ENCODE data around the gene PPP5C.
"Not testable (repeated sequence)": the region's sequence is repeated elsewhere in the genome, so short reads cannot be mapped to it uniquely, and the experiment has no call there.

Gene PPP5C

DNA sequence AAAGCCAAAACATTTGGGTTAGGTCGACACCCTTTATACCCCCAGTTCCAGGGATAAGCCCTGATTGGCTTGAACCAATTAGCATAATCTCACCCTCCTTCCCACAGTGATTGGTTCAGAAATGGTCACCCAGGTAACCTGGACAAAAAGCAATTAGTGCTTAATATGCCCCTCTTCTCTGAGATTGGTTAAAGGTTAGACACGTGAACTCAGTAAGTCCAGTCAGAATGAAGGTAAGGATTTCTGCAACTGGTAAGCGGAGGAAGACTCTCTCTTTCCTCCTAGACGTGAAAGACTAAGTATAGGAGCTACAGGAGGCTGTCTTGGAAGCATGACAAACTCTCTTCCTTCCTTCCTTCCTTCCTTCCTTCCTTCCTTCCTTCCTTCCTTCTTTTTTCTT is 83.1 kb downstream of the PPP5C start:
- DNase-seq (ENCODE audit: low read depth in 3 of 3): no peak

- no peak for DNase-seq (ENCODE audit: low read depth in 3 of 3)
Measured at GRCh38 chr19:46431824-46432223, 84.9 kb downstream of the PPP5C start.

DNA sequence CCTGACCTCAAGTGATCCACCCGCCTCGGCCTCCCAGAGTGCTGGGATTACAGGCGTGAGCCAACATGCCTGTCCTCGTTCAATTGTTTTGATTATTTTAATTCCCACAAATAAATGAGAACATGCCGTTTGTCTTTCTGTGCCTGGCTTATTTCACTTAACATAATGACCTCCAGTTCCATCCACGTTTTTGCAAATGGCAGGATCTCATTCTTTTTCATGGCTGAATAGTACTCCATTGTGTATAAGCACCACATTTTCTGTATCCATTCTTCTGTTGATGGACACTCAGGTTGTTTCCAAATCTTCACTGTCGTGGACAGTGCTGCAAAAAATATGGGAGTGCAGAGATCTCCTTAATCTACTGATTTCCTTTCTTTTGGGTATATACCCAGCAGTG is 86.6 kb downstream of the PPP5C start:
- not testable (repeated sequence) for DNase-seq (ENCODE audit: low read depth in 3 of 3)

GRCh38 chr19:46435009-46435408 is 88.1 kb downstream of the PPP5C start:
- DNase-seq (ENCODE audit: low read depth in 3 of 3): no peak

DNA sequence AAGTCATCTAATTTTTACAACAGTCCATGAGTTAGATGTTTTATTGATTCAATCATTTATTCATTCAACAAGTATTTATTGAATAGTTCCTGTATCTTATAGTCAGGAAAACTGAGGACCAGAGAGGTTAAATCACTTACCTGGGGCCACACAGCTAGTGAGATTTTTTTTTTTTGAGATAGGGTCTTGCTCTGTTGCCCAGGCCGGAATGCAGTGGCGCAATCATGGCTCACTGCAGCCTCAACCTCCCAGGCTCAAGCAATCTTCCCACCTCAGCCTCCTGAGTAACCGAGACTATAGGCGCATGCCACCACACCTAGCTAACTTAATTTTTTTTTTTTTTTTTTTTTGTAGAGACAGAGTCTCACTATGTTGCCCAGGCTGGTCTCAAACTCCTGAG is 88.8 kb downstream of the PPP5C start:
- DNase-seq (ENCODE audit: low read depth in 3 of 3): not testable (repeated sequence)

Measured in stimulated activated CD4-positive, alpha-beta T cell treated with anti-CD3 and anti-CD28 coated beads, TNF-alpha, amount 100 ng/mL, for 48 hours (primary cell).